G401.6 (cell line): ENCODE data around the gene VWA3A.
"Not testable (repeated sequence)": the region's sequence is repeated elsewhere in the genome, so short reads cannot be mapped to it uniquely, and the experiment has no call there.

ENCODE experiments used
- FAIRE-seq: peaks from 2 replicates; lab custom pipeline; 2012; peaks lifted over from hg19 to GRCh38; lab: Jason Lieb, UNC

Gene VWA3A

GRCh38 chr16:22183901-22184614, 91.7 kb downstream of the VWA3A start:
- FAIRE-seq: no peak

- FAIRE-seq: no peak
Observed at GRCh38 chr16:22184615-22184968, 92.3 kb downstream of the VWA3A start.

GRCh38 chr16:22186517-22186916, 94.2 kb downstream of the VWA3A start:
- no peak for FAIRE-seq

GRCh38 chr16:22188267-22188594, 95.9 kb downstream of the VWA3A start:
- no peak for FAIRE-seq

- FAIRE-seq: peak; percentile 91
Observed at GRCh38 chr16:22188595-22189442, 96.5 kb downstream of the VWA3A start.

- no peak for FAIRE-seq
Observed at GRCh38 chr16:22189473-22190080, 97.2 kb downstream of the VWA3A start.

GRCh38 chr16:22190081-22190775, 97.9 kb downstream of the VWA3A start:
- no peak for FAIRE-seq

- peak; percentile 96 for FAIRE-seq
Observed at GRCh38 chr16:22190776-22191531, 98.6 kb downstream of the VWA3A start.

GRCh38 chr16:22191532-22192260, 99.4 kb downstream of the VWA3A start:
- FAIRE-seq: no peak

GRCh38 chr16:22192261-22193062, 100.1 kb downstream of the VWA3A start:
- peak; percentile 56 for FAIRE-seq

GRCh38 chr16:22193063-22193411, 100.7 kb downstream of the VWA3A start:
- FAIRE-seq: no peak

GRCh38 chr16:22194707-22195444, 102.5 kb downstream of the VWA3A start:
- no peak for FAIRE-seq

- FAIRE-seq: no peak
Observed at GRCh38 chr16:22195445-22195694, 103.0 kb downstream of the VWA3A start.

- FAIRE-seq: peak; percentile 23
Observed at GRCh38 chr16:22195695-22196558, 103.6 kb downstream of the VWA3A start.

- FAIRE-seq: not testable (repeated sequence)
Observed at GRCh38 chr16:22196559-22197168, 104.3 kb downstream of the VWA3A start.

GRCh38 chr16:22198547-22199293, 106.4 kb downstream of the VWA3A start:
- no peak for FAIRE-seq

- FAIRE-seq: no peak
Observed at GRCh38 chr16:22202261-22202637, 109.9 kb downstream of the VWA3A start.

- FAIRE-seq: no peak
Observed at GRCh38 chr16:22203091-22203490, 110.8 kb downstream of the VWA3A start.
